PC-9 (cell line): Measurements from ENCODE around the gene CETN3. TPM values are rescaled to one million over a fixed set of nuclear protein-coding genes. Genes with fewer than 3 reads are reported as not detected.

Experiments
- BruUV-seq: library from RNA; stranded (reverse); fragments of 400-500 nt; replicated peaks from 2 replicates; lab custom pipeline; 2021; lab: Mats Ljungman, UMichigan
- CTCF ChIA-PET: fragments of 300-600 bp; sonication (Branson Sonifier 250); formaldehyde crosslinking; loops from one replicate; lab custom pipeline; 2022; ENCODE audit warnings: antibody characterized with exemption; lab: Charles Lee
- POLR2A ChIA-PET: fragments of 300-600 bp; sonication (Branson Sonifier 250); formaldehyde crosslinking; loops from one replicate; lab custom pipeline; 2022; ENCODE audit warnings: antibody characterized with exemption; ENCODE audit not compliant: unreplicated experiment; lab: Charles Lee
- DNase-seq, 2 experiments: peaks; one replicate each; pipeline versions ENCODE4 v3.0.0 to v3.0.0-alpha.2; 2015 to 2022; ENCODE audit warnings: mixed read lengths in 1 of 2
- H2AFZ ChIP-seq: fragments of 200-600 bp; sonication (generic); 2 replicates; pipeline ENCODE4 v1.8.1; 2017; ENCODE audit warnings: antibody characterized with exemption
- H3F3A ChIP-seq: fragments of 200-600 bp; sonication (generic); 2 replicates; pipeline ENCODE4 v1.8.1; 2017; ENCODE audit warnings: antibody characterized with exemption, mild to moderate bottlenecking, low read depth; ENCODE audit not compliant: insufficient read depth
- H3K27ac ChIP-seq: fragments of 200-600 bp; sonication (generic); 2 replicates; pipeline ENCODE4 v1.6.1; 2016; ENCODE audit warnings: mixed run types
- H3K27me3 ChIP-seq: fragments of 200-600 bp; sonication (generic); 2 replicates; pipeline ENCODE4 v1.6.1; 2016; ENCODE audit warnings: low read depth, mixed run types; ENCODE audit not compliant: insufficient read depth
- H3K36me3 ChIP-seq: fragments of 200-600 bp; sonication (generic); 2 replicates; pipeline ENCODE4 v1.6.1; 2016; ENCODE audit warnings: low read depth, mixed run types
- H3K4me1 ChIP-seq: fragments of 200-600 bp; sonication (generic); replicated peaks from 2 replicates; pipeline ENCODE4 v1.6.1; 2016; ENCODE audit warnings: mixed run types; ENCODE audit not compliant: insufficient read depth
- H3K4me2 ChIP-seq: fragments of 200-600 bp; sonication (generic); 2 replicates; pipeline ENCODE4 v1.6.1; 2017; ENCODE audit warnings: mixed run types
- H3K4me3 ChIP-seq: fragments of 200-600 bp; sonication (generic); 2 replicates; pipeline ENCODE4 v1.6.1; 2016; ENCODE audit warnings: mixed run types
- H3K79me2 ChIP-seq: fragments of 200-600 bp; sonication (generic); 2 replicates; pipeline ENCODE4 v1.6.1; 2017; ENCODE audit warnings: low read depth, mixed run types
- H3K9me2 ChIP-seq: fragments of 200-600 bp; sonication (generic); 2 replicates; pipeline ENCODE4 v1.8.1; 2017; ENCODE audit warnings: mild to moderate bottlenecking; ENCODE audit not compliant: insufficient read depth
- H3K9me3 ChIP-seq: fragments of 200-600 bp; sonication (generic); 2 replicates; pipeline ENCODE4 v1.8.1; 2016; ENCODE audit warnings: low read depth; ENCODE audit not compliant: insufficient read depth
- H4K20me1 ChIP-seq: fragments of 200-600 bp; sonication (generic); 2 replicates; pipeline ENCODE4 v1.8.1; 2017; ENCODE audit not compliant: insufficient read depth
- EZH2 ChIP-seq: fragments of 200-600 bp; sonication (generic); IDR thresholded peaks from 2 replicates; pipeline ENCODE4 v1.8.0; 2017; ENCODE audit warnings: antibody characterized with exemption, low read depth
- intact Hi-C: fragments of 100-400 bp; cut with micrococcal nuclease; formaldehyde crosslinking; loops from one replicate; pipeline ENCODE4 v1.10.0; 2022; ENCODE audit not compliant: unreplicated experiment
- total RNA-seq: library from RNA; stranded (reverse); gene quantifications from 2 replicates; pipeline ENCODE4 v1.2.3, GENCODE V29; 2021
- TF ChIP-seq, protein P1 (sequence below): fragments of 200-600 bp; sonication (generic); conservative IDR thresholded peaks from 2 replicates; pipeline ENCODE4 v1.6.1; 2017; ENCODE audit warnings: mixed run types, antibody characterized with exemption, mild to moderate bottlenecking, moderate library complexity

Gene CETN3
- total RNA-seq, 1 experiment from 2014 or later: 35.6 TPM

DNA sequence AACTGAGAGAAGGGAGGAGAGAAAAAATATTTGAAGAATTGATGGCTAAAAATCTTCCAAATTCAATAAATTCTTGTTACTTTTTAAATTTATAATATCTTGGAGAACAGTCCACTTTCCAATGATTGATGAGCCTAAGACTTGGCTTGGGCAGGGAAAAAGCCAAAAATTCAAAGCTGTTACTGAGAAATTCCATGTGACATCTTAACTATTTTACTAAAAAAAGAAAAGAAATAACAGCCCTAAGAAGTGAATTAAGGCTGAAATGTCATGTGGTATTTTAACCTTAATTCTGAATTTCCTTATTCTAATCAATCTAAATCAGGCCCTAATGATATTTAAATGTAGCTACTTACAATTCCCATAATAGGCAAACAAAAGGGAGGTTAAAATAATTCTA is 53.4 kb downstream of the CETN3 start:
- BruUV-seq: no TSS peak
- CTCF ChIA-PET: interaction anchor here (0.6 kb wide), 1 partner anchor 18 kb away, joined by 3 read pairs; no protein-coding TSS in a partner anchor

DNA sequence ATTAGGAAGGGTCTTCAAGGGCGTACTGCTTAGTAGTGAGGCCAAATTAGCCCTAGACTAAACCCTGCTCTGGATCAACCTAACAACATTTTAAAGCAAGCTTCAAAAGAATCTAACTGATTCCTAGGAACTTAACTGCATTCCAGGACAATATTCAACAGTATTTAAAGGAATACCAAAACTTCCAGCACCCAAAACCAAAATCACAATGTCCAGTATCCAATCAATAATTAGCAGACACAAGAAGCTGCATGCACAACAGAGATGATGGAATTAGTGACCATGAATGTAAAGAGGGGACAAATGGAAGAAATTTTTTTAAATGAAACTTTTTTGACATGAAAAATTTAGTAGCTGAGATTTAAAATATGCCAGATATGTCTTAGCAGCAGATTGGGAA is 53.9 kb downstream of the CETN3 start:
- TF ChIP-seq EZH2: no peak
- TF ChIP-seq, protein P1, sequence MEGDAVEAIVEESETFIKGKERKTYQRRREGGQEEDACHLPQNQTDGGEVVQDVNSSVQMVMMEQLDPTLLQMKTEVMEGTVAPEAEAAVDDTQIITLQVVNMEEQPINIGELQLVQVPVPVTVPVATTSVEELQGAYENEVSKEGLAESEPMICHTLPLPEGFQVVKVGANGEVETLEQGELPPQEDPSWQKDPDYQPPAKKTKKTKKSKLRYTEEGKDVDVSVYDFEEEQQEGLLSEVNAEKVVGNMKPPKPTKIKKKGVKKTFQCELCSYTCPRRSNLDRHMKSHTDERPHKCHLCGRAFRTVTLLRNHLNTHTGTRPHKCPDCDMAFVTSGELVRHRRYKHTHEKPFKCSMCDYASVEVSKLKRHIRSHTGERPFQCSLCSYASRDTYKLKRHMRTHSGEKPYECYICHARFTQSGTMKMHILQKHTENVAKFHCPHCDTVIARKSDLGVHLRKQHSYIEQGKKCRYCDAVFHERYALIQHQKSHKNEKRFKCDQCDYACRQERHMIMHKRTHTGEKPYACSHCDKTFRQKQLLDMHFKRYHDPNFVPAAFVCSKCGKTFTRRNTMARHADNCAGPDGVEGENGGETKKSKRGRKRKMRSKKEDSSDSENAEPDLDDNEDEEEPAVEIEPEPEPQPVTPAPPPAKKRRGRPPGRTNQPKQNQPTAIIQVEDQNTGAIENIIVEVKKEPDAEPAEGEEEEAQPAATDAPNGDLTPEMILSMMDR: no peak
- no peaks in the 10 kb centered on the region for H4K20me1 ChIP-seq
- H3K4me2 ChIP-seq: no peak overlapping the region
- H3K9me3 ChIP-seq: no peaks in the 10 kb centered on the region
- no peaks in the 10 kb centered on the region for H3K27me3 ChIP-seq
- BruUV-seq: no TSS peak
- CTCF ChIA-PET: interaction anchor here (0.6 kb wide), 1 partner anchor 17 kb away, joined by 3 read pairs; no protein-coding TSS in a partner anchor
- no peak overlapping the region for H2AFZ ChIP-seq
- H3K79me2 ChIP-seq: no peaks in the 10 kb centered on the region
- intact Hi-C loops: no loop called here
- no peak for DNase-seq
- POLR2A ChIA-PET: no interaction called here
- no peaks in the 10 kb centered on the region for H3K4me1 ChIP-seq
- H3K4me3 ChIP-seq: no peak overlapping the region
- no peaks in the 10 kb centered on the region for H3K9me2 ChIP-seq
- no peaks in the 10 kb centered on the region for H3F3A ChIP-seq
- H3K27ac ChIP-seq: no peak overlapping the region
- no peaks in the 10 kb centered on the region for H3K36me3 ChIP-seq

More for the DNA sequence above, 53.4 kb downstream of the CETN3 start:
- Histone ChIP-seq H3K4me2 (no peak overlapping the region), H3K4me1 (no peaks in the 10 kb centered on the region), H3K36me3 (no peaks in the 10 kb centered on the region), H3K27ac (no peak overlapping the region), H3K27me3 (no peaks in the 10 kb centered on the region), H2AFZ (no peak overlapping the region), H3K4me3 (no peak overlapping the region), H3K9me3 (no peaks in the 10 kb centered on the region), H3K79me2 (no peaks in the 10 kb centered on the region), H4K20me1 (no peaks in the 10 kb centered on the region), H3K9me2 (no peaks in the 10 kb centered on the region), H3F3A (no peaks in the 10 kb centered on the region)
- no peak for DNase-seq
- POLR2A ChIA-PET: no interaction called here
- intact Hi-C loops: no loop called here
- TF ChIP-seq, protein P1: no peak
- no peak for TF ChIP-seq EZH2

GRCh38 chr5:90353254-90353653 is 56.3 kb downstream of the CETN3 start:
- H3K27ac ChIP-seq: no peak overlapping the region
- H3K4me1 ChIP-seq: no peaks in the 10 kb centered on the region
- H3K4me2 ChIP-seq: no peak overlapping the region
- POLR2A ChIA-PET: no interaction called here
- CTCF ChIA-PET: no interaction called here
- DNase-seq: peak in 1 of 2 experiments; percentile 51
- no peaks in the 10 kb centered on the region for H3K27me3 ChIP-seq
- no TSS peak for BruUV-seq
- no peaks in the 10 kb centered on the region for H3K9me3 ChIP-seq
- H3K36me3 ChIP-seq: no peaks in the 10 kb centered on the region
- H3K9me2 ChIP-seq: no peaks in the 10 kb centered on the region
- H2AFZ ChIP-seq: no peak overlapping the region; the same call in 1 of the 2 replicates
- no peaks in the 10 kb centered on the region for H3F3A ChIP-seq
- no peaks in the 10 kb centered on the region for H3K79me2 ChIP-seq
- no peak overlapping the region for H3K4me3 ChIP-seq
- TF ChIP-seq EZH2: no peak
- H4K20me1 ChIP-seq: no peaks in the 10 kb centered on the region
- intact Hi-C loops: no loop called here

DNA sequence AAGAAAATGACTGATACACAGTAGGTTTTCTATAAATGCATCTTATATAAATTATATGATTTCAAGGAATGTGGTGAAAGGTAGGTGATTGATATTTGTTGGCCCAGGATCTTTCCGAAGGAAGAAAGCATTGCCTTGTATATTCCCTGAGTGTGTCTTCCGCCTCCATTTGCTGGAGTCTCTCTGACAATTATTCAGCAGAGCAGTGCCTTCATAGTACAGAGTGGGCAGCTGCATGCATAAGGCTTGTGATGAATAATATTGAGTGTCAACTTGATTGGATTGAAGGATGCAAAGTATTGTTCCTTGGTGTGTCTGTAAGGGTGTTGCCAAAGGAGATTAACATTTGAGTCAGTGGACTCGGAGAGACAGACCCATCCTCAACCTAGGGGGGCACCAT is 58.5 kb downstream of the CETN3 start:
- Histone ChIP-seq H3K27ac (no peak overlapping the region), H3K4me2 (no peak overlapping the region), H3K9me2 (no peaks in the 10 kb centered on the region), H3K4me3 (no peak overlapping the region), H2AFZ (no peak overlapping the region), H3F3A (no peaks in the 10 kb centered on the region), H3K79me2 (no peaks in the 10 kb centered on the region), H3K9me3 (no peaks in the 10 kb centered on the region), H3K36me3 (no peaks in the 10 kb centered on the region), H4K20me1 (no peaks in the 10 kb centered on the region), H3K27me3 (no peaks in the 10 kb centered on the region), H3K4me1 (no peaks in the 10 kb centered on the region)
- ChIA-PET POLR2A (no interaction called here), CTCF (no interaction called here)
- no peak for DNase-seq
- intact Hi-C loops: no loop called here
- no TSS peak for BruUV-seq
- TF ChIP-seq EZH2: no peak
- TF ChIP-seq, protein P1: no peak
